ENCODE measurements around the gene NENF.

The NENF gene

GRCh38 chr1:212432272-212432660, 454 bp upstream of the NENF start:
- no peak for DNase-seq

GRCh38 chr1:212433577-212434462, 1.1 kb downstream of the NENF start:
- peak; percentile 19 for DNase-seq

GRCh38 chr1:212434992-212435391, 2.3 kb downstream of the NENF start:
- no peak for DNase-seq

GRCh38 chr1:212437179-212437798, 4.6 kb downstream of the NENF start:
- DNase-seq, result no peak

GRCh38 chr1:212438831-212439237, 6.1 kb downstream of the NENF start:
- DNase-seq, result no peak

- no peak for DNase-seq
Measured at GRCh38 chr1:212440419-212440818, 7.7 kb downstream of the NENF start.

GRCh38 chr1:212442408-212442807, 9.7 kb downstream of the NENF start:
- no peak for DNase-seq

- DNase-seq, result no peak
Measured at GRCh38 chr1:212446333-212446732, 13.6 kb downstream of the NENF start.

- no peak for DNase-seq
Measured at GRCh38 chr1:212447478-212447877, 14.8 kb downstream of the NENF start.

GRCh38 chr1:212450331-212450881, 17.7 kb downstream of the NENF start:
- DNase-seq, result no peak

- DNase-seq, result no peak
Measured at GRCh38 chr1:212451416-212452322, 18.9 kb downstream of the NENF start.

- DNase-seq, result peak; percentile 37
Measured at GRCh38 chr1:212452323-212453155, 19.8 kb downstream of the NENF start.

GRCh38 chr1:212453156-212453857, 20.6 kb downstream of the NENF start:
- no peak for DNase-seq

GRCh38 chr1:212454741-212455140, 22.0 kb downstream of the NENF start:
- DNase-seq, result no peak

GRCh38 chr1:212455401-212455800, 22.7 kb downstream of the NENF start:
- DNase-seq, result no peak

- DNase-seq, result peak; percentile 74
Measured at GRCh38 chr1:212455803-212456528, 23.2 kb downstream of the NENF start.

GRCh38 chr1:212457740-212458338, 25.1 kb downstream of the NENF start:
- peak; percentile 61 for DNase-seq

GRCh38 chr1:212458817-212459216, 26.1 kb downstream of the NENF start:
- no peak for DNase-seq

- no peak for DNase-seq
Measured at GRCh38 chr1:212459656-212460055, 26.9 kb downstream of the NENF start.

- DNase-seq, result no peak
Measured at GRCh38 chr1:212460376-212460775, 27.7 kb downstream of the NENF start.
